ENCODE results near the gene KRT1. TPM values are rescaled to one million over a fixed set of nuclear protein-coding genes. Genes with fewer than 3 reads are reported as not detected.

Gene KRT1
- total RNA-seq, 2 donors from 2014 or later = 3.5 TPM; not detected in 1

DNA sequence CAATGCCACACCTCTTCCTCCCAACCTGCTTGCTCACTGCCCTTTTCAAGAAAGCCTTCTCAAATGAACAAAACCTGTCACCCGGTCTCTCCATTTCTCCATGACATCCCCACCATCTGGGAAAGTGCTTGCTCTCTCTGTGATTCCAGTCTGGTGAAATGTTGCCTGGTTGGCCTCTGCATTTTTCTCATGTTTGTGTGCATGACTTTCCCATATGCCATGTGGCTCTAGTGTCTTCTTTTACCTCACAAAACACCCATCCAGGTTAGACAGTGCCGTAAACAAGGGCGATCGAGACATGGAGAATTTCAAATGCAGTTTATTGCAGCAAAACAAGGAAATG lies 5.8 kb downstream of the KRT1 start:
- no peak overlapping the region for H3K4me3 ChIP-seq
- H3K27ac ChIP-seq = no peak overlapping the region
- DNase-seq (ENCODE audit: low spot score) (no peak), ATAC-seq (ENCODE audit: insufficient number of reproducible peaks, low FRiP score, low read depth) (no peak)
- H3K27me3 ChIP-seq (replicated peaks; ENCODE audit: insufficient read depth) = no peaks in the 10 kb centered on the region
- TF ChIP-seq CTCF (IDR thresholded peaks at IDR 0.05) = no peak
- no peaks in the 10 kb centered on the region for H3K4me1 ChIP-seq (ENCODE audit: control insufficient read depth in 1 of 2, low read depth in 2 of 2)
- no peaks in the 10 kb centered on the region for H3K36me3 ChIP-seq
- H3K9me3 ChIP-seq = no peaks in the 10 kb centered on the region

DNA sequence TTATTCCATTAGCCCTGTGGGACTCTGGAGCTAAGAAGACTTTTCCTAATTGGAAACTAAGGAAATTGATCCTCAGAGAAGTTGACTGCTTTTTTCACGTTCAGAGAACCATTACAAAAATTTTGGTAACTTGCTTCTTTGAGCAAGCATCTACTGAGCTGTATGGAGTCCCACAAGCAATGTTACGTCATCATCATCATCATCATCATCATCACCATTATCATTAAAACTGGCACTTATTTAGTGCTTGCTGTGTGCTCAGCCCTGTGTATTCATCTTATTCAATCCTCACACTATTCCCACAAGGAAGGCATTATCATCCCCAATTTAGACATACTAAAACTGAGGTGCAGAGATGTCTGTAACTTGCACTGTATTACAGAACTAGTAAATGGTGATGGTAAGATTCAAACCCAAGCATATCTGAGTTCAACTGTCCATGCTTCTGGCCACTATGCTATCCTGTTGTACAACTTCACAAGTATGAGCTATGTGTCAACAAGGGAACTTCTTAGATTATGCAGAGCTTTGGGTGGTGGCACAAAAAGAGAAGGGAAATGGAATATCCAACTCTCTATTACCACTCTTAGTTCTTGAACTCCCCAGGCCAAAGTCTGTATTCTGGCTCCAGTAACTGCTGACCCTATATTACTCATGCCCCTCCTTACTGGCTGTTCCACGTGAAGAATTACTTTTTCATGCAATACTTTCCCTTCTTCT lies 6.3 kb downstream of the KRT1 start:
- no peak for ATAC-seq (ENCODE audit: insufficient number of reproducible peaks, low FRiP score, low read depth)
- Histone ChIP-seq H3K27ac (no peak overlapping the region), H3K36me3 (no peaks in the 10 kb centered on the region), H3K9me3 (no peaks in the 10 kb centered on the region), H3K4me3 (no peak overlapping the region), H3K4me1 (ENCODE audit: control insufficient read depth in 1 of 2, low read depth in 2 of 2) (no peaks in the 10 kb centered on the region), H3K27me3 (replicated peaks; ENCODE audit: insufficient read depth) (no peaks in the 10 kb centered on the region)
- no peak for TF ChIP-seq CTCF (IDR thresholded peaks at IDR 0.05)
- no peak for DNase-seq (ENCODE audit: low spot score)

GRCh38 chr12:52673217-52673616 lies 7.0 kb downstream of the KRT1 start:
- no peak for TF ChIP-seq CTCF (IDR thresholded peaks at IDR 0.05)

DNA sequence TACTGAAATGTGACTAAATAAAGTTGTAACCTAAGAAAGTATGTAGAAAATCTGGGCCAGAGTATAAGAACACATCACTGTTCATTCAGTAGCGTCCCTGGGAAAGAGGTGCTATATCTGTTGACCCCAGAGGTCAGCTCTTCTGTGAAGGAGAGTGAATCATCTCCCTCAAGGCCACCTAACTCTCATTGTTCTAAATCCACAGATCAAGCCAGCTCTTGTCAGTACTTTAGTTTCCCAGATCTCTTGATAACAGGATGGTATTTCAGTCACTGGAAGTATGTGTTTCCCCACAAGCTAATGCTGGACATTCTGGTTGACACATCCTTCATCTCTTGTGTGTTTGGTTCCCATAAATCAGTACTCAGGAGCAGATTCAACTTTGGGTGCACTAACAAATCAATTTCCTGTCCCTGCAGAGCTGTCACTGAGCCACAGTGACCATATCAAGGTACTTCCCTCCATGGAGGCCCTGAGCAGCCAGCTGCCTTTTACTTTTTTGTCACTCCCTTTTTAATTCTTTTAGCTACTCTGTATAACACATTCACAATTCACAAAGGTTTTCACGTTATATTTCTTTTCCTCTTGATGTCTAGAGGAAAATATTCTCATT lies 7.8 kb downstream of the KRT1 start:
- no peak for ATAC-seq (ENCODE audit: insufficient number of reproducible peaks, low FRiP score, low read depth)

More at GRCh38 chr12:52673217-52673616, 7.0 kb downstream of the KRT1 start:
- H3K27me3 ChIP-seq (replicated peaks; ENCODE audit: insufficient read depth) = no peaks in the 10 kb centered on the region
- H3K27ac ChIP-seq = no peak overlapping the region
- no peak for DNase-seq (ENCODE audit: low spot score)
- H3K9me3 ChIP-seq = no peaks in the 10 kb centered on the region
- no peak overlapping the region for H3K4me3 ChIP-seq
- no peak for ATAC-seq (ENCODE audit: insufficient number of reproducible peaks, low FRiP score, low read depth)
- no peaks in the 10 kb centered on the region for H3K4me1 ChIP-seq (ENCODE audit: control insufficient read depth in 1 of 2, low read depth in 2 of 2)
- H3K36me3 ChIP-seq = no peaks in the 10 kb centered on the region

DNA sequence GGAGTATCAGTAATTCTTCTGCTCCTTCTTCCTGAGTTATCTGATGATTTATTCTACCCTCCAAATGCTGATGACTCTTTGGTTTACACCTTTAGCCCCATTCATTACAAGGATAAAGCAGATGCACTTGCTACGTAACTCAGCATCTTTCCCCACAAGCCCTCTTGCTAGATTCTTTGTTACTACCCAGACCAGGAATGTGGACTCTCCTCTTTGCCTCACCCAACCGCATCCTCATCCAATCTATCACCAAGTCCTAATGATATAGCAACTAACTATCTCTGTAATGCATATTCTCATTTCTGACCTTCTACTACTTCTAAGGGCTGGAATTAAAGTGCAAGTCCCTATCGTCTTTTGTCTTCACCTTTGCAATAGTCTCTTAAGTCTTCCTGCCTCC lies 9.2 kb downstream of the KRT1 start:
- no peaks in the 10 kb centered on the region for H3K9me3 ChIP-seq
- no peak for ATAC-seq (ENCODE audit: insufficient number of reproducible peaks, low FRiP score, low read depth)
- no peak for TF ChIP-seq CTCF (IDR thresholded peaks at IDR 0.05)
- H3K27ac ChIP-seq = no peak overlapping the region
- H3K4me3 ChIP-seq = no peak overlapping the region
- no peak for DNase-seq (ENCODE audit: low spot score)
- no peaks in the 10 kb centered on the region for H3K36me3 ChIP-seq
- H3K4me1 ChIP-seq (ENCODE audit: control insufficient read depth in 1 of 2, low read depth in 2 of 2) = no peaks in the 10 kb centered on the region
- no peaks in the 10 kb centered on the region for H3K27me3 ChIP-seq (replicated peaks; ENCODE audit: insufficient read depth)

More for the DNA sequence above, 7.8 kb downstream of the KRT1 start:
- no peak for TF ChIP-seq CTCF (IDR thresholded peaks at IDR 0.05)
- H3K4me1 ChIP-seq (ENCODE audit: control insufficient read depth in 1 of 2, low read depth in 2 of 2) = no peaks in the 10 kb centered on the region
- no peak for DNase-seq (ENCODE audit: low spot score)
- no peak overlapping the region for H3K4me3 ChIP-seq
- no peaks in the 10 kb centered on the region for H3K36me3 ChIP-seq
- no peaks in the 10 kb centered on the region for H3K9me3 ChIP-seq
- no peak overlapping the region for H3K27ac ChIP-seq
- no peaks in the 10 kb centered on the region for H3K27me3 ChIP-seq (replicated peaks; ENCODE audit: insufficient read depth)

Data from thoracic aorta (tissue), 2 donors.